ENCODE results near the gene MAGEB3.
"Not testable (repeated sequence)": the region's sequence is repeated elsewhere in the genome, so short reads cannot be mapped to it uniquely, and the experiment has no call there.

Gene MAGEB3

DNA sequence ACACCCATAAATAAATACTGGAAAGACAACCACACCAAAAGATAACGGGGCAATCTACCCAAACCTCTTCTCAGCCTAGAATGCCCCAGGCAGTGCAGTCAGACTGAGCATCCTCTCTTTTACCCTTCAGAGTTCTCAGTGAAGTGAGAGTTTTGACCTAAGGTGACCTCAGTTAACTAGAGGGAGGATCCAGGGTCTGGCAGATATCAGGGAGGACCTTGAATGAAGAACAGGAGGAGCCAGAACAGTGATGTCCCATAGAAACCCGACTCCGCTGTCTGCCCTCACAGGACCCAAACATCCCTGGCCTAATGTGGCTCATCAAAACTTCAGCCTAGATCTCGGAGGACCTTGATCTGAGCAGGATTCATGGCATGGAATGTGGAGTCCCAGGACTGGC is at the start of gene MAGEB3:
TSS of gene MAGEB3 (plus strand) at position 263 of the 400 bp plus-strand sequence. CDS start 5,268 bp downstream, outside the sequence.
- no peak for DNase-seq

DNA sequence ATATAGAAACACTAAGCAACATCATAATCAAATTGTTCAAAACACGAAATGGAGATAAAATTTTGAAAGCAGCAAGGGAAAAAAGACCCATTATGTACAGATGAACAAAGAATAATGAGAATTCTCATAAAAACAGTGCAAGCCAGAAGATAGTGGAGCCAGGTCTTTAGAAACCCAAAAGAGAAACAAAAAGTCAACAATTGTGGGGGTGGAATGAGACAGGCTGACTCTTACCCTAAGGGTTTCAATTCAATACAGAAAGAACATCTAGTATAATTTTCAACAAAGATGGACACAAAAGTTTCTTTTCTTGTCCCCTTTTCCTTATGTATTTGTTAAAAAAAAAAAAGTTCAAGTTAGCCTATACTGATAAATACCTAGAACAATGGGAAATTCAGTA is 49.1 kb upstream of the MAGEB3 start:
- DNase-seq = no peak

DNA sequence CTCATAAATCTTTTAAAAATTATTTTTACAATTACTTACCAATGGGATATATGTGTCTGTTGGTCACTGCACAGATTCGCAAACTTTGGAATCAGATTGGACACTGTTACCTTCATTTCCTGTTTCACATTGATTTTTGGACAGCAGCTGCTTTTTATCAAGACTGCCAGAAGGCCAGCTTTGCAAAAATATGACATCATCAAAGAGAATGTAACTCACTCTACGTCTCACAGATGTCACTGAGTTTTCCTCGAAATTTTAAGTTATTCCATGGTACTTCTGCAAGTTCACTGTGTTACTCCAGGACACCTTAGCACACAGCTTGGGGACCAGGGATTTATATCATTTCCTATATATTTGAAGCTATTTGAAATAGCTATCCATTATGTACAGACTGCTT is 46.9 kb upstream of the MAGEB3 start:
- no peak for DNase-seq

GRCh38 chrX:30190426-30190825 is 40.0 kb upstream of the MAGEB3 start:
- DNase-seq = no peak

DNA sequence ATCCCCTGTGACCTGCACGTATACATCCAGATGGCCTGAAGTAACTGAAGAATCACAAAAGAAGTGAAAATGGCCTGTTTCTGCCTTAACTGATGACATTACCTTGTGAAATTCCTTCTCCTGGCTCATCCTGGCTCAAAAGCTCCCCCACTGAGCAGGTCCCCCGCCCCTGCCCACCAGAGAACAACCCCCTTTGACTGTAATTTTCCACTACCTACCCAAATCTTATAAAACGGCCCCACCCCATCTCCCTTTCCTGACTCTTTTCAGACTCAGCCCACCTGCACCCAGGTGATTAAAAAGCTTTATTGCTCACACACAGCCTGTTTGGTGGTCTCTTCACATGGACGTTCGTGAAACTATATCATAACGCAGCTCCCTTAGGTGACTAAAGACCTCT is 36.5 kb upstream of the MAGEB3 start:
- DNase-seq = not testable (repeated sequence)

- no peak for DNase-seq
Observed at GRCh38 chrX:30196322-30196721, 34.1 kb upstream of the MAGEB3 start.

DNA sequence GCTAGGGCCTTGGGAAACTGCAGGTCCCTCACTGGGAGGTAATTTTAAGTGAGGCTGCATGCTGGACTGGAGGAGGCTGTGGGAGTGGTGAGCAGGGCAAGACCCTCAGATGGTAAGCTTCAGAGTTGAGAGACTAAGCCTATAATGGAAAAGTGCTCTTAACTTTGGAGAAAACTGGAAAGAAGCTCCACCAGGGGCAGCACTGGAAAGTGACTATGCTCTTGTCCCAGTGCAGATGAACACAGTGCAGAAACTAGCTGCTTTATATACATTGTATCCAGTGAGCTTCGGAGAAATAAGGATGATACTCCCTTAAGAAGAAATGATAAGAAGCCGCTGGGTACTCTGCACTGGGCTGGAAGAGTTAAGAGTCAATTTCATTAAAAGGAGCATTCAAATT is 18.3 kb upstream of the MAGEB3 start:
- no peak for DNase-seq

DNA sequence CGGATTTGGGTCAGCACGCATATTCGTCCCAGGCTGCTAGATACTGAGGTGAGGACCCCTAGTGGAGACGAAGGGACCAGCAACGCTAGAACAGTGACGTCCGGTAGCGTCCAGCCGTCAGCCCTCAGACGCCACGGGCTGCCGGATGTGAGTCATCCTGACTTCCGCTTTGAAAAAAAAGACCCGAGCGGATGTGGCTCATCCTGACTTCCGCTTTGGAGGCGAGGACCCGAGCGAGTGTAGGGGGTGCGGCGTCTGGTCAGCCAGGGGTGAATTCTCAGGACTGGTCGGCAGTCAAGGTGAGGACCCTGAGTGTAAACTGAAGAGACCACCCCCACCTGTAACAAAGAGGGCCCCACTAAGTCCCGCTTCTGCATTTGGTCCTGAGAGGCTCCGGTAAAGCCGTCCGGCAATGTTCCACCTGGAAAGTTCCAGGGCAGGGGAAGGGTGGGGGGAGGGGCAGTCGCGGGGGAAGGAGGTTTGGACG is 15.1 kb upstream of the MAGEB3 start, which contains the start of gene MAGEB2:
TSS of gene MAGEB2 (plus strand) at position 207 of the 487 bp plus-strand sequence. CDS start 3,018 bp downstream, outside the sequence.
- DNase-seq = no peak

- DNase-seq = no peak
Observed at GRCh38 chrX:30217465-30217864, 13.0 kb upstream of the MAGEB3 start.

DNA sequence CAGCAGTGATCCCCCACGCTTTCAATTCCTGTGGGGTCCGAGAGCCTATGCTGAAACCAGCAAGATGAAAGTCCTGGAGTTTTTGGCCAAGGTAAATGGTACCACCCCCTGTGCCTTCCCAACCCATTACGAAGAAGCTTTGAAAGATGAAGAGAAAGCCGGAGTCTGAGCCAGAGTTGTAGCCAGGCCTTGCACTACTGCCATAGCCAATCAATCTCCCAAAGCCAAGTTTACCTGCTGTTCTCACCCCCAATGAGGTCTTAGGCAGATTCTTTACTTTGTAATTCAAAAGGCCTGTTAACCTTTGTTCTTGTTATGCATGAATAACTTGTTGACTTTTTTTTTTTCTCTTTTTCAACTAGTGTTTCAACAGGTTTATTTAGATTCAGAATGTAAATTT is 11.1 kb upstream of the MAGEB3 start:
- DNase-seq = no peak

DNA sequence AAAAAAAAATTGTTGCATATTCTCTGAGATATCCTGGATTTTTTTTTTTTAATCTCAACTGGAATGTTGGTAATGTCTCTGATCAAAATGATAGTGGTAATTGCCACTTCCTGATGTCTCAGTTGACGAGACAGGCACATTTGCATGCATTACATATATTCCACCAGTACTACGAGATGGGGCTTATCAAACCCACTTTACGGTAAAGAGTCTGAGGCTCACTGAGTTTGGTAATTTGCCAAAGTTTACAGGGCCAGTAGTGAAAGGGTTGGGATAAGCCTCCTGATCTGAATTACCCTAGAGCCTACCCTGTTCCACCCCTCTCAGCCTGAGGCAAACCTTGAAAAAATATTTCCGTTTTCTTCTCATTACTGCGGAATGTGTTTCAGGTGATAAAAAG is 9.8 kb upstream of the MAGEB3 start:
- no peak for DNase-seq

DNA sequence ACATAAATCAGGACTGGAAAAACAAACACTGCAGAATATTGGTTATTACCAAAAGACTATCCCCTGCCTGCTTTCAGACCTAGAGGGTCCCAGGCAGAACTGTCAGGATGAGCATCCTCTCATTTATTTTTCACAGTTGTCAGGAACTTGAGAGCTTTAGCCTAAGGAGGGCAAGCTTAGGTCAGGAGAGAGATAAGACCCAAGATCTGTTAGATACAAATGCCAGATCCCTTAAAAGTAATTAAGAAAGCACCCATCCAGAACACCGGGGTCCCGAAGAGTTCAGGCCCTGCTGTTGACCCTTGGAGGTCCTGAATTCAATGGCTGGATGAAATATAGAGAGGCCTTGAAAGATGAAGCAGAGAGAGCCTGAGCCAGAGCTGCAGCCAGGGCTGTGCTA is 5.9 kb upstream of the MAGEB3 start:
- no peak for DNase-seq

DNA sequence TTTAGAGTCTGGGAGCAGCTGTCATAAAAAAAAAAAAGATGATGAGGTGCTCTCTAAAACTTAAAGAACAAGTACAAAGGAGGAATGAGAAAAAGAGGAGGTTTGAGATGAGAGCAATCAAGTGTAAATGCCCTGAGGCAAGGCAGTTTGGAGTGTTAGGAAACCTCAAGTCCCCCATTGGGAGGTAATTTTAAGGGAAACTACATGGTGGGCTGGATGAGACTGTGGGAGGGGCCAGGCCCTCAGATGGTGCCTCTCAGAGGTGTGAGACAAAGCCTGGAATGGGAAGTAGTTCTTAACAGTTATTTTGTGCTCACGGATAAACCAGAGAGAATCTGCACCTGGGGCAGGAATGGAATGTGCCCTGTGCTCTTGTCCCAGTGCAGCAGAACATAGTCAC is 1.9 kb upstream of the MAGEB3 start:
- DNase-seq = no peak

DNA sequence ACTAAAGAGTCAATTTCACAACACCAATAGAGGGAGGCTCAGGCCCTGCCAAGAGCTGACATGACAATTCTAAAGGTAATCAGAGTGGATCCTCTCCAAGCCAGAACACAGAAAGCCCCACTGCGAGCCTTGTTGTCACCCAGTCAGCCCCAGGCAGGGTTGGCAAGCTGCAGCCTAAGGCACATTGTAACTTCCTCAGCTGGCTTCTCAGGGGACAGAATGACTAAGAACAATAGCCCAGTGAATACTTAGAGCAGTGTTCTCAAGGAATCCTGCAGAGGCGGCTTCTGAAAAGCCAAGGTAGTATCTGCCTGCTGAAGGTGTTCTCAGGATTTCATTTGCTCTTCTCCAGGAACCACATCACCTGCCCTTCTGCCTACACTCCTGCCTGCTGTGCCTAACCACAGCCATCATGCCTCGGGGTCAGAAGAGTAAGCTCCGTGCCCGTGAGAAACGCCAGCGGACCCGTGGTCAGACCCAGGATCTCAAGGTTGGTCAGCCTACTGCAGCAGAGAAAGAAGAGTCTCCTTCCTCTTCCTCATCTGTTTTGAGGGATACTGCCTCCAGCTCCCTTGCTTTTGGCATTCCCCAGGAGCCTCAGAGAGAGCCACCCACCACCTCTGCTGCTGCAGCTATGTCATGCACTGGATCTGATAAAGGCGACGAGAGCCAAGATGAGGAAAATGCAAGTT is 11.4 kb downstream of the MAGEB3 start, which contains the start of gene MAGEB4:
TSS of gene MAGEB4 (plus strand) at position 277 of the 692 bp plus-strand sequence. CDS start at position 413, 136 bp downstream.
- DNase-seq = no peak

DNA sequence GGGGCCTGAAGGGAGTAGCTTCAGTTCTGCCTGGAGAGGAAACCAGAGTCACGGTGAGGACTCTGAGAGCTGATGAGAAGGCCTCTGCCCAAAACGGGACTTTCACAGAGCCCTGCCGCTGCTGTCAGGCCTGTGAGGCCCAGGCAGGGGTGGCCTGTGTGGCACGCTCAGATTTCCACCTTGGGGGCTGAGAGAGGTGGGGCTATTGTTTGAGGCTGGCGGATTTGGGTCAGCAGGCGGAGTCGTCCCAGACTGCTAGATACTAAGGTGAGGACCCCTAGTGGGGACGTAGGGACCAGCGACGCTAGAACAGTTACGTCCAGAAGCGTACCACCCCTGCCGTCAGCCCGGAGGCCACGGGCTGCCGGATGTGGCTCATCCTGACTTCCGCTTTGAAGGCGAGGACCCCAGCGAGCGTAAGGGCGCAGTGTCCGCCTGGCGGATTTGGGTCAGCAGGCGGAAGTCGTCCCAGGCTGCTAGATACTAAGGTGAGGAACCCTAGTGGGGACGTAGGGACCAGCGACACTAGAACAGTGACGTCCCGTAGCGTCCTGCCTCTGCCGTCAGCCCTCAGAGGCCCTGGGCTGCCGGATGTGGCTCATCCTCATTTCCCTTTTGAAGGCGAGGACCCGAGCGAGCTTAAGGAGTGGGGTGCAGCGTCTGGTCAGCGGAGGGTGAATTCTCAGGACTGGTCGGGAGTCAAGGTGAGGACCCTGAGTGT is 16.5 kb downstream of the MAGEB3 start, which contains the start of gene MAGEB1:
TSS of gene MAGEB1 (plus strand) at position 378 of the 721 bp plus-strand sequence. CDS start 3,348 bp downstream, outside the sequence.
- no peak for DNase-seq

DNA sequence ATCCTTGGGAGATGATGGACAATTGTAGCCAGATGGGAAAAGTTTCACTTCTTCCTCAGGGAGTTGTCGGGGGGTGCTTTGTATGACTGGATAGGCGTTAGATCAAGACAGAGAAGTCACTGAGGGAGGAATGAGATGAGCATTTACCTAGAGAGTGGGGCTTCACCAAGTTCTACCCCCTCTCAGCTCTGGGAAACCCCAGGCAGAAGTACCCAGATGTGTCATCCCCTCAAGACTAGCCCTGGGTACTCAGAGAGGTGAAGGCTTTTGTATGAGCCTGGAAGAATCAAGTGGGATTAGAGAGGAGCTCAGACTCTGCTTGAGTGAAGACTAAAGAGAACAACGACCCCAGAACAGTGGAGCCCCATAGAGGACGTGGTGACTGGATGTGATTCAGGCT is 18.4 kb downstream of the MAGEB3 start:
- no peak for DNase-seq

GRCh38 chrX:30253257-30253656 is 22.8 kb downstream of the MAGEB3 start:
- no peak for DNase-seq

GRCh38 chrX:30259927-30260326 is 29.5 kb downstream of the MAGEB3 start:
- no peak for DNase-seq

- DNase-seq = no peak
Observed at GRCh38 chrX:30261012-30261411, 30.6 kb downstream of the MAGEB3 start.

DNA sequence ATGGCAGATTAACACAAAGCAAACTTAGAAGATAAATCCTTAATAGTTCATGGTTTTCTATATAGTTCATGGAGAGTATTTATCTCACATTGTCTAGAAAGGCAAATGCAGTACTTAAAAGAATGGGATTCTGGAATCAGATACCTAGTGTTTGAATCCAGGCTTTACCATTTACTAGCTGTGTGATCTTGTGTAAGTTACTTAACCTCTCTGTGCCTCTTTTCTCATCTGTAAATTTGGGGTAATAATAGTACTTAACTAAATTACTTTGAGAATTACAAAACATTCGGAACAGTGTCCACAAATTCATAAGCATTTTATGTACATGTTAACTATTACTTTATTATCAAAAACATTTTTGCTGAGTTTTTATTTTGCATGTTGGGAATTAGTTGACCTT is 32.3 kb downstream of the MAGEB3 start:
- no peak for DNase-seq

DNA sequence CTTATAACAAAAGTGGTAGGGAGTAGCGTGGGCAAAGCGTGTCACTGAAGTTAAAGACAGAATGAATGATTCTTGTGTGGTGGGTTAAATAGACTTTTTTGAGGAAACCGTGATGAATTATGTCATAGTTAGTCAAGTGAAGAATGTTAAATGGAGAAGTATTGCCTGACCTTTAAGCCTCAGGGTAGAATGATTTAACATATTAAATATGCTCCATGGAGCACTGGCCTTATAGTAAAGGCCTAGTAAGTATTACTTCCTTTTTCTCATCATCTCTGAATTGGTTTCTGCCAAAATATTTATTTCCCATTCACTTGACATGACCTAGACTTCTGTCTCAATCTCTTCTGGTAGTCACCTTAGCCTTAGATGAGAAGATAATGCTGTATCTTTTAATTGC is 40.2 kb downstream of the MAGEB3 start:
- no peak for DNase-seq

DNA sequence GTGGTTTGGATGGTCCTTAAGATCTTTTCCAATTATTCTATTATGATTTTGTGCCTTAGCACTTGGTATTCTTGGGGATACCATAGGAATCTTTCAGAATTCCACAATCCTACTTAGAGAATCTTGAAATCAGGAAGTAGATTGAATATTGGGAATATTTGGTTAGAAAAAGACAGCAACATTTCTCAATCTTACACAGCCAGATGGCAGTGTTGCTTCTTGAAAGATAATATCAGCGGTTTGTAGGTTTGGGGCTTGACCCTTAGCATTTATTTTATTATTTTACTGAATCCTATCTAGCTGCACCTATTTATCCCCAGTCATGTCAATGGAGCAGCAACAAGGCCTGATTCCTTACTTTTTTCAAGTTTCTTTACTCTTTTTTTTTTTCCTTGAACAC is 45.0 kb downstream of the MAGEB3 start:
- no peak for DNase-seq

DNA sequence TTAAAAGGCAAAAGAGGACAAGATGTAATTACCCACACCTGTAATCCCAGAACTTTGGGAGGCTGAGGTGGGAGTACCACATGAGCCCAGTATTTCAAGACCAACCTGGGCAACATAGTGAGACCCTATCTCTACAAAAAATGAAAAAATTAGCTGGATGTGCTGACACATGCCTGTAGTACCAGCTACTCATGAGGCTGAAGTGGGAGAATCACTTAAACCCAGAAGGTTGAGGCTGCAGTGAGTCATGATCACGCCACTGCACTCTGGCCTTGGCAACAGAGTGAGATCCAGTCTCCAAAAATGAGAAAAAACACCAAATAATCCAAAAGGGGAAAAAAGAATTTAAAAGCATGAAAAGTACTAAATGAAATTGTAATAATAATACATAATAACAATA is 47.9 kb downstream of the MAGEB3 start:
- no peak for DNase-seq

- DNase-seq = no peak
Observed at GRCh38 chrX:30280428-30280827, 50.0 kb downstream of the MAGEB3 start.
